ENCODE data around the gene UGT1A7. TPM values are rescaled to one million over a fixed set of nuclear protein-coding genes. Genes with fewer than 3 reads are reported as not detected.

UGT1A7 gene
- total RNA-seq, 1 experiment from 2014 or later = 0.18 TPM

GRCh38 chr2:233792720-233793119 lies 111.0 kb downstream of the UGT1A7 start:
- H3K4me1 Mint-ChIP-seq (ENCODE audit: low read depth, unreplicated experiment) = no peaks in the 10 kb centered on the region
- no peaks in the 10 kb centered on the region for H3K9me3 Mint-ChIP-seq (ENCODE audit: unreplicated experiment)
- BruUV-seq (replicated peaks) = no TSS peak
- no peak overlapping the region for H3K4me3 Mint-ChIP-seq (ENCODE audit: unreplicated experiment)
- TF ChIP-seq CTCF (IDR thresholded peaks at IDR 0.05; ENCODE audit: insufficient read depth in 1 of 2, low read depth in 1 of 2, low read length in 1 of 2, severe bottlenecking in 1 of 2, unreplicated experiment in 1 of 2) = no peak
- Histone ChIP-seq H3K27me3 (replicated peaks; ENCODE audit: control insufficient read depth, insufficient read depth, low read length) (no peaks in the 10 kb centered on the region), H3K4me3 (ENCODE audit: low read depth, low read length) (no peak overlapping the region), H3K36me3 (ENCODE audit: control insufficient read depth, insufficient read depth, low read length) (no peaks in the 10 kb centered on the region), H3K9me3 (no peaks in the 10 kb centered on the region), H3K4me1 (no peaks in the 10 kb centered on the region)
- H3K27ac Mint-ChIP-seq (ENCODE audit: unreplicated experiment) = no peak overlapping the region
- no peaks in the 10 kb centered on the region for H3K36me3 Mint-ChIP-seq (ENCODE audit: insufficient read depth, unreplicated experiment)
- ChIA-PET CTCF (interaction anchor here (0.7 kb wide), 1 partner anchor 136 kb away, joined by 3 read pairs; no protein-coding TSS in a partner anchor), POLR2A (no interaction called here)
- DNase-seq = no peak
- H3K27me3 Mint-ChIP-seq (ENCODE audit: insufficient read depth, unreplicated experiment) = no peaks in the 10 kb centered on the region
- intact Hi-C loops (cut with micrococcal nuclease; ENCODE audit: unreplicated experiment) = no loop called here

GRCh38 chr2:233793465-233794127 lies 111.9 kb downstream of the UGT1A7 start:
- Histone ChIP-seq H3K4me1 (no peaks in the 10 kb centered on the region), H3K4me3 (ENCODE audit: low read depth, low read length) (no peak overlapping the region), H3K27me3 (replicated peaks; ENCODE audit: control insufficient read depth, insufficient read depth, low read length) (no peaks in the 10 kb centered on the region), H3K9me3 (no peaks in the 10 kb centered on the region), H3K36me3 (ENCODE audit: control insufficient read depth, insufficient read depth, low read length) (no peaks in the 10 kb centered on the region)
- Mint-ChIP-seq H3K27me3 (ENCODE audit: insufficient read depth, unreplicated experiment) (no peaks in the 10 kb centered on the region), H3K9me3 (ENCODE audit: unreplicated experiment) (no peaks in the 10 kb centered on the region), H3K4me3 (ENCODE audit: unreplicated experiment) (no peak overlapping the region), H3K27ac (ENCODE audit: unreplicated experiment) (no peak overlapping the region), H3K4me1 (ENCODE audit: low read depth, unreplicated experiment) (no peaks in the 10 kb centered on the region), H3K36me3 (ENCODE audit: insufficient read depth, unreplicated experiment) (no peaks in the 10 kb centered on the region)
- no peak for DNase-seq
- TF ChIP-seq CTCF (IDR thresholded peaks at IDR 0.05; ENCODE audit: insufficient read depth in 1 of 2, low read depth in 1 of 2, low read length in 1 of 2, severe bottlenecking in 1 of 2, unreplicated experiment in 1 of 2) = no peak
- CTCF ChIA-PET = no interaction called here
- no TSS peak for BruUV-seq (replicated peaks)
- intact Hi-C loops (cut with micrococcal nuclease; ENCODE audit: unreplicated experiment) = no loop called here
- POLR2A ChIA-PET = no interaction called here

GRCh38 chr2:233794128-233794658 lies 112.5 kb downstream of the UGT1A7 start:
- Histone ChIP-seq H3K9me3 (no peaks in the 10 kb centered on the region), H3K27me3 (replicated peaks; ENCODE audit: control insufficient read depth, insufficient read depth, low read length) (no peaks in the 10 kb centered on the region), H3K4me3 (ENCODE audit: low read depth, low read length) (no peak overlapping the region), H3K4me1 (no peaks in the 10 kb centered on the region), H3K36me3 (ENCODE audit: control insufficient read depth, insufficient read depth, low read length) (no peaks in the 10 kb centered on the region)
- ChIA-PET CTCF (no interaction called here), POLR2A (no interaction called here)
- Mint-ChIP-seq H3K4me1 (ENCODE audit: low read depth, unreplicated experiment) (no peaks in the 10 kb centered on the region), H3K36me3 (ENCODE audit: insufficient read depth, unreplicated experiment) (no peaks in the 10 kb centered on the region), H3K27ac (ENCODE audit: unreplicated experiment) (no peak overlapping the region), H3K9me3 (ENCODE audit: unreplicated experiment) (no peaks in the 10 kb centered on the region), H3K4me3 (ENCODE audit: unreplicated experiment) (no peak overlapping the region), H3K27me3 (ENCODE audit: insufficient read depth, unreplicated experiment) (no peaks in the 10 kb centered on the region)
- intact Hi-C loops (cut with micrococcal nuclease; ENCODE audit: unreplicated experiment) = no loop called here
- no peak for DNase-seq
- no peak for TF ChIP-seq CTCF (IDR thresholded peaks at IDR 0.05; ENCODE audit: insufficient read depth in 1 of 2, low read depth in 1 of 2, low read length in 1 of 2, severe bottlenecking in 1 of 2, unreplicated experiment in 1 of 2)
- BruUV-seq (replicated peaks) = no TSS peak
